ENCODE measurements around the gene LRRC52. TPM values are rescaled to one million over a fixed set of nuclear protein-coding genes. Genes with fewer than 3 reads are reported as not detected.

The LRRC52 gene
- total and polyA plus RNA-seq, 2 donors (not counting 1 experiment from before 2014, with no cell fraction given): not detected

- TF ChIP-seq EZH2 (IDR thresholded peaks at IDR 0.05; ENCODE audit: borderline replicate concordance, insufficient read depth, low read depth, low read length, poor library complexity, severe bottlenecking): no peak
- TF ChIP-seq, protein P1, sequence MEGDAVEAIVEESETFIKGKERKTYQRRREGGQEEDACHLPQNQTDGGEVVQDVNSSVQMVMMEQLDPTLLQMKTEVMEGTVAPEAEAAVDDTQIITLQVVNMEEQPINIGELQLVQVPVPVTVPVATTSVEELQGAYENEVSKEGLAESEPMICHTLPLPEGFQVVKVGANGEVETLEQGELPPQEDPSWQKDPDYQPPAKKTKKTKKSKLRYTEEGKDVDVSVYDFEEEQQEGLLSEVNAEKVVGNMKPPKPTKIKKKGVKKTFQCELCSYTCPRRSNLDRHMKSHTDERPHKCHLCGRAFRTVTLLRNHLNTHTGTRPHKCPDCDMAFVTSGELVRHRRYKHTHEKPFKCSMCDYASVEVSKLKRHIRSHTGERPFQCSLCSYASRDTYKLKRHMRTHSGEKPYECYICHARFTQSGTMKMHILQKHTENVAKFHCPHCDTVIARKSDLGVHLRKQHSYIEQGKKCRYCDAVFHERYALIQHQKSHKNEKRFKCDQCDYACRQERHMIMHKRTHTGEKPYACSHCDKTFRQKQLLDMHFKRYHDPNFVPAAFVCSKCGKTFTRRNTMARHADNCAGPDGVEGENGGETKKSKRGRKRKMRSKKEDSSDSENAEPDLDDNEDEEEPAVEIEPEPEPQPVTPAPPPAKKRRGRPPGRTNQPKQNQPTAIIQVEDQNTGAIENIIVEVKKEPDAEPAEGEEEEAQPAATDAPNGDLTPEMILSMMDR (IDR thresholded peaks at IDR 0.05): no peak
- H3K27me3 ChIP-seq (replicated peaks in 1 of 4; ENCODE audit: control extremely low read depth in 1 of 4, control insufficient read depth in 3 of 4, insufficient read depth in 4 of 4, low read length in 3 of 4): peaks cover 0 to 37% (median 27%) of the 10 kb centered on the region in 4 experiments
- peak overlapping the region; percentile 70 for H3K9ac ChIP-seq (ENCODE audit: low read length)
- H3K27me3 Mint-ChIP-seq: peaks cover 59% of the 10 kb centered on the region
- peak overlapping the region; percentile 86 for H3K4me2 ChIP-seq (replicated peaks; ENCODE audit: low read depth, low read length, poor library complexity, severe bottlenecking)
- peaks cover 19 to 23% of the 10 kb centered on the region in 2 donors for H3K4me1 ChIP-seq (ENCODE audit: control insufficient read depth in 2 of 2, insufficient read depth in 2 of 2, low read length in 2 of 2)
- ChIA-PET CTCF (interaction anchor here (1.0 to 14.4 kb wide), 9 partner anchors 10 to 327 kb away, joined by 4 to 206 read pairs (median 9); partner anchors contain the start of genes MGST3 and TMCO1), POLR2A (no interaction called here)
- H3K27ac ChIP-seq (ENCODE audit: low read length in 2 of 2): peak overlapping the region in 1 of 2 donors; percentile 17
- H2AFZ ChIP-seq (ENCODE audit: insufficient read depth, low read depth, low read length, poor library complexity, severe bottlenecking): peak overlapping the region; percentile 76
- no peaks in the 10 kb centered on the region for H3K36me3 ChIP-seq (replicated peaks in 1 of 2; ENCODE audit: control extremely low read depth in 1 of 2, control insufficient read depth in 1 of 2, extremely low read depth in 1 of 2, insufficient read depth in 2 of 2, low read length in 1 of 2)
- WGBS (ENCODE audit: insufficient coverage): under 1% methylated on average over 32 of the region's 38 CpGs
- intact Hi-C loops (cut with micrococcal nuclease): loop anchor here (1.0 to 10.0 kb wide), 3 partner anchors 32 to 483 kb away; no protein-coding TSS in a partner anchor
- no peaks in the 10 kb centered on the region for H3K9me3 Mint-ChIP-seq (ENCODE audit: insufficient read depth)
- DNase-seq: peak; percentile 91
- no peaks in the 10 kb centered on the region for H3K79me2 ChIP-seq (ENCODE audit: control insufficient read depth, insufficient read depth, low read length)
- ATAC-seq (ENCODE audit: low read depth): peak; percentile 98
- no peaks in the 10 kb centered on the region for H4K20me1 ChIP-seq (ENCODE audit: control insufficient read depth, insufficient read depth, low read length, poor library complexity, severe bottlenecking)
- peaks cover 21% of the 10 kb centered on the region for H3K4me1 Mint-ChIP-seq
- peak overlapping the region; percentile 80 for H3K27ac Mint-ChIP-seq
- peak overlapping the region; percentile 94 for H3K4me3 Mint-ChIP-seq
- H3K9me3 ChIP-seq (ENCODE audit: control extremely low read depth in 1 of 3, control insufficient read depth in 2 of 3, insufficient read depth in 1 of 3, low read length in 2 of 3): peaks cover 0 to 6% (median 0%) of the 10 kb centered on the region in 3 donors
- H3K4me3 ChIP-seq (ENCODE audit: control extremely low read depth in 1 of 5, extremely low read depth in 1 of 5, insufficient read depth in 1 of 5, low read depth in 2 of 5, low read length in 4 of 5): peak overlapping the region; percentile 11 to 71 (median 60)
These were observed 54.3 kb downstream of the LRRC52 start for GRCh38 chr1:165597883-165598675.

DNA sequence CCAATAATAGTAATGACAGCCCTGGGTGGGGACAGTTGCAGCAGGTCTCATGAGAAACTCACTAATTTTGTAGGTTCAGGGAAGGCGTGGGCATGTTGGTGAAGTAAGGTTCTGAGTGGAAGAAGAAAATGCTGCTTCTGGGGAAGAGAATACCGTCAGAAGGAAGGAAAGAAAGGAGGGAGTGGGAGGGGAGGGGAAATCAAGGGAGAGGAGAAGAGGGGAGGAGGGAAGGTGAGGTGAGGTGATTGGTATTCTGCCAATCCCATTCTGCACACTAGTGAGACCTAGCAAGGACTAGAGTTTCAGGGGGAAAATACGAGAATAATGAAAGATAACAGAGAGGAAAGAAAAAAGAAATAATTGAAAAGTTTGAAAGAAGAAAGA, 54.9 kb downstream of the LRRC52 start:
- ATAC-seq (ENCODE audit: low read depth) (no peak), DNase-seq (no peak)
- no peaks in the 10 kb centered on the region for H3K36me3 ChIP-seq (replicated peaks in 1 of 2; ENCODE audit: control extremely low read depth in 1 of 2, control insufficient read depth in 1 of 2, extremely low read depth in 1 of 2, insufficient read depth in 2 of 2, low read length in 1 of 2)
- Mint-ChIP-seq H3K4me1 (peaks cover 19% of the 10 kb centered on the region), H3K4me3 (peak overlapping the region; percentile 94), H3K9me3 (ENCODE audit: insufficient read depth) (no peaks in the 10 kb centered on the region), H3K27ac (no peak overlapping the region), H3K27me3 (peaks cover 53% of the 10 kb centered on the region)
- intact Hi-C loops (cut with micrococcal nuclease): loop anchor here (1.0 to 10.0 kb wide), 3 partner anchors 32 to 484 kb away; no protein-coding TSS in a partner anchor
- H3K27ac ChIP-seq (ENCODE audit: low read length in 2 of 2): peak overlapping the region in 1 of 2 donors; percentile 17
- ChIA-PET POLR2A (no interaction called here), CTCF (interaction anchor here (0.7 to 14.4 kb wide), 15 partner anchors 15 to 326 kb away, joined by 3 to 206 read pairs (median 7); partner anchors contain the start of genes MGST3 and TMCO1)
- no peaks in the 10 kb centered on the region for H4K20me1 ChIP-seq (ENCODE audit: control insufficient read depth, insufficient read depth, low read length, poor library complexity, severe bottlenecking)
- peak overlapping the region; percentile 76 for H2AFZ ChIP-seq (ENCODE audit: insufficient read depth, low read depth, low read length, poor library complexity, severe bottlenecking)
- H3K27me3 ChIP-seq (replicated peaks in 1 of 4; ENCODE audit: control extremely low read depth in 1 of 4, control insufficient read depth in 3 of 4, insufficient read depth in 4 of 4, low read length in 3 of 4): peaks cover 0 to 31% (median 21%) of the 10 kb centered on the region in 4 experiments
- peak overlapping the region; percentile 86 for H3K4me2 ChIP-seq (replicated peaks; ENCODE audit: low read depth, low read length, poor library complexity, severe bottlenecking)
- TF ChIP-seq, protein P1 (IDR thresholded peaks at IDR 0.05): no peak
- no peak for TF ChIP-seq EZH2 (IDR thresholded peaks at IDR 0.05; ENCODE audit: borderline replicate concordance, insufficient read depth, low read depth, low read length, poor library complexity, severe bottlenecking)
- peak overlapping the region; percentile 70 for H3K9ac ChIP-seq (ENCODE audit: low read length)
- no peaks in the 10 kb centered on the region for H3K79me2 ChIP-seq (ENCODE audit: control insufficient read depth, insufficient read depth, low read length)
- H3K4me3 ChIP-seq (ENCODE audit: control extremely low read depth in 1 of 5, extremely low read depth in 1 of 5, insufficient read depth in 1 of 5, low read depth in 2 of 5, low read length in 4 of 5): peak overlapping the region in 4 of 5 experiments; percentile 44 to 71 (median 60)
- 38% methylated on average over 3 of the region's 3 CpGs for WGBS (ENCODE audit: insufficient coverage)
- peaks cover 0 to 6% (median 0%) of the 10 kb centered on the region in 3 donors for H3K9me3 ChIP-seq (ENCODE audit: control extremely low read depth in 1 of 3, control insufficient read depth in 2 of 3, insufficient read depth in 1 of 3, low read length in 2 of 3)
- H3K4me1 ChIP-seq (ENCODE audit: control insufficient read depth in 2 of 2, insufficient read depth in 2 of 2, low read length in 2 of 2): peaks cover 17 to 23% of the 10 kb centered on the region in 2 donors

Data from B cell (primary cell).